ENCODE measurements around the gene BTBD10. TPM values are rescaled to one million over a fixed set of nuclear protein-coding genes. Genes with fewer than 3 reads are reported as not detected.
A peak's percentile ranks its signal among the peaks of the same experiment; 100 is the strongest.
"Not testable (repeated sequence)": the region's sequence is repeated elsewhere in the genome, so short reads cannot be mapped to it uniquely, and the experiment has no call there.

Gene BTBD10
- total and polyA plus RNA-seq, 2 donors from 2014 or later: 12.9 to 27.9 TPM

DNA sequence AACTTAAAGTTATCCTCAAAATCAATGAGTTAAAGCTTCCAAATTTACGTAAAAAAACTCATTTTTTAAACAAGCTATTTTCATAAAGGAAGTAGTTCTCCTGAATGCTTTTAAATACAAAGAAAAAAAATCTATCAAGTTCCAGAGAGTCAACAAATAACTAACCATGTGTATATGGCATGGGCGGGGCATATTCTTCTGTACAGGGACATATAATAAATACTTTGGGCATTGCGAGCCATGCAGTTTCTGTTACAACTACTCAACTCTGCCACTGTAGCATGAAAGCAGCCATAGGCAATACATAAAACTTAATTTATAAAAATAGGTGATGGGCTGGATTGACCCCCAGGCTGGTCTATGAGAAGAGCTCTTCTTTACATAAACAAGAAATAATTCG is 57.8 kb downstream of the BTBD10 start:
- no peaks in the 10 kb centered on the region for H3K9me3 ChIP-seq (ENCODE audit: control insufficient read depth in 2 of 3, insufficient read depth in 1 of 3, low read length in 3 of 3)
- no peak overlapping the region for H3K27ac ChIP-seq (ENCODE audit: low read depth in 2 of 2, low read length in 2 of 2)
- no peak overlapping the region for H3K4me3 ChIP-seq (ENCODE audit: low read length in 3 of 3)
- H3K4me1 ChIP-seq (ENCODE audit: control insufficient read depth in 2 of 3, insufficient read depth in 2 of 3, low read depth in 1 of 3, low read length in 3 of 3): no peaks in the 10 kb centered on the region
- H3K9ac ChIP-seq (ENCODE audit: low read length in 3 of 3): no peak overlapping the region
- TF ChIP-seq, protein P1, sequence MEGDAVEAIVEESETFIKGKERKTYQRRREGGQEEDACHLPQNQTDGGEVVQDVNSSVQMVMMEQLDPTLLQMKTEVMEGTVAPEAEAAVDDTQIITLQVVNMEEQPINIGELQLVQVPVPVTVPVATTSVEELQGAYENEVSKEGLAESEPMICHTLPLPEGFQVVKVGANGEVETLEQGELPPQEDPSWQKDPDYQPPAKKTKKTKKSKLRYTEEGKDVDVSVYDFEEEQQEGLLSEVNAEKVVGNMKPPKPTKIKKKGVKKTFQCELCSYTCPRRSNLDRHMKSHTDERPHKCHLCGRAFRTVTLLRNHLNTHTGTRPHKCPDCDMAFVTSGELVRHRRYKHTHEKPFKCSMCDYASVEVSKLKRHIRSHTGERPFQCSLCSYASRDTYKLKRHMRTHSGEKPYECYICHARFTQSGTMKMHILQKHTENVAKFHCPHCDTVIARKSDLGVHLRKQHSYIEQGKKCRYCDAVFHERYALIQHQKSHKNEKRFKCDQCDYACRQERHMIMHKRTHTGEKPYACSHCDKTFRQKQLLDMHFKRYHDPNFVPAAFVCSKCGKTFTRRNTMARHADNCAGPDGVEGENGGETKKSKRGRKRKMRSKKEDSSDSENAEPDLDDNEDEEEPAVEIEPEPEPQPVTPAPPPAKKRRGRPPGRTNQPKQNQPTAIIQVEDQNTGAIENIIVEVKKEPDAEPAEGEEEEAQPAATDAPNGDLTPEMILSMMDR (IDR thresholded peaks at IDR 0.05; ENCODE audit: borderline replicate concordance, extremely low read depth, insufficient read depth): no peak
- no peaks in the 10 kb centered on the region for H3K27me3 ChIP-seq (ENCODE audit: control insufficient read depth, insufficient read depth, low read length)
- H3K36me3 ChIP-seq (ENCODE audit: control insufficient read depth in 2 of 3, insufficient read depth in 3 of 3, low read length in 3 of 3): peaks cover 0 to 4% (median 0%) of the 10 kb centered on the region in 3 donors
- FAIRE-seq (no peak), DNase-seq (no peak)
- intact Hi-C loops (cut with DNase I): no loop called here

DNA sequence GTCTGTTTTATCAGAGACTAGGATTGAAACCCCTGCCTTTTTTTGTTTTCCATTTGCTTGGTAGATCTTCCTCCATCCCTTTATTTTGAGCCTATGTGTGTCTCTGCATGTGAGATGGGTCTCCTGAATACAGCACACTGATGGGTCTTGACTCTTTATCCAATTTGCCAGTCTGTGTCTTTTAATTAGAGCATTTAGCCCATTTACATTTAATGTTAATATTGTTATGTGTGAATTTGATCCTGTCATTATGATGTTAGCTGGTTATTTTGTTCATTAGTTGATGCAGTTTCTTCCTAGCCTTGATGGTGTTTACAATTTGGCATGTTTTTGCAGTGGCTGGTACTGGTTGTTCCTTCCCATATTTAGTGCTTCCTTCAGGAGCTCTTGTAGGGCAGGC is 64.7 kb downstream of the BTBD10 start:
- H3K4me3 ChIP-seq (ENCODE audit: low read length in 3 of 3); DNase-seq; H3K9ac ChIP-seq (ENCODE audit: low read length in 3 of 3); H3K4me1 ChIP-seq (ENCODE audit: control insufficient read depth in 2 of 3, insufficient read depth in 2 of 3, low read depth in 1 of 3, low read length in 3 of 3); intact Hi-C loops (cut with DNase I); H3K36me3 ChIP-seq (ENCODE audit: control insufficient read depth in 2 of 3, insufficient read depth in 3 of 3, low read length in 3 of 3); H3K9me3 ChIP-seq (ENCODE audit: control insufficient read depth in 2 of 3, insufficient read depth in 1 of 3, low read length in 3 of 3); FAIRE-seq; H3K27ac ChIP-seq (ENCODE audit: low read depth in 2 of 2, low read length in 2 of 2); H3K27me3 ChIP-seq (ENCODE audit: control insufficient read depth, insufficient read depth, low read length): not testable (repeated sequence)

DNA sequence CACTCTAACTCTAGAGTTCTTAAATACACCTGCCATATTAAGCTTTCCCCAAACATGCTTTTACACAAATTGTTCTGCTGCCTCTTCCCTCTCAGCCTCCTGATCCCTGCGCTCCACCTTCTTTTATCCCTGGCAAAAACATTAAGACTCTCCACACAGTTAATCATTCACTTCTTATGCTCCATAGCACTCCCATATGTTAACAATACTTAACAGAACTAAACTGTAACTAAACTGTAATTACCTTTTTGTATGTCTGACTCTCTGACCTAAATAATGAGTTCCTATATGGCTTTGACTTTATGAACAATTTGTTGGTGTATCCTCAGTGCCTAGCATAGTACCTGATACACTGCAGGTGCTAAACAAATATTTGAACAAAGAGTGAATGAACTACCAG is 71.8 kb downstream of the BTBD10 start:
- Histone ChIP-seq H3K9me3 (ENCODE audit: control insufficient read depth in 2 of 3, insufficient read depth in 1 of 3, low read length in 3 of 3) (no peaks in the 10 kb centered on the region), H3K27me3 (ENCODE audit: control insufficient read depth, insufficient read depth, low read length) (no peaks in the 10 kb centered on the region), H3K27ac (ENCODE audit: low read depth in 2 of 2, low read length in 2 of 2) (no peak overlapping the region), H3K36me3 (ENCODE audit: control insufficient read depth in 2 of 3, insufficient read depth in 3 of 3, low read length in 3 of 3) (peaks cover 3 to 16% (median 3%) of the 10 kb centered on the region in 3 donors), H3K4me3 (ENCODE audit: low read length in 3 of 3) (no peak overlapping the region), H3K4me1 (ENCODE audit: control insufficient read depth in 2 of 3, insufficient read depth in 2 of 3, low read depth in 1 of 3, low read length in 3 of 3) (no peaks in the 10 kb centered on the region), H3K9ac (ENCODE audit: low read length in 3 of 3) (no peak overlapping the region)
- no peak for FAIRE-seq
- intact Hi-C loops (cut with DNase I): no loop called here
- peak in 2 of 5 donors; percentile 52 to 54 for DNase-seq
- TF ChIP-seq, protein P1 (IDR thresholded peaks at IDR 0.05; ENCODE audit: borderline replicate concordance, extremely low read depth, insufficient read depth): no peak

DNA sequence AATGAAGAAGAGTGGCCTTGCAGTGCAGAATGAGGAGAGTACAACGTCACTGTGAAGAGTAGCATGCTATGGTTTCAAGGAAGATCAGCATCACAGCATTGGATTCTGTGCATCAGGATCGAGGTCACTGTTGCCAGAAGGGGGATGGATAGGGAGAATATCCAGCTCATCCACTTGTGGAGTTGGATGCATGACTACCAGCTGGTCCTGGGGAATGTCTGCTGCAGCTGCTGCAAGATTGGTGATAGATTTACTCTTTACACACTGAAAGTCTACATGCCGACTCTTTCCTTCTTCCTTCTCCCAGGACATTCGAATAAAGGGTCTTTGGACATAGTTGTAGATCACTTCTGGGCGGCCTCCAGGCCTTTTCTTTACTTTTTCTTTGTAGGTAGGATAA is 74.3 kb downstream of the BTBD10 start:
- no peaks in the 10 kb centered on the region for H3K4me1 ChIP-seq (ENCODE audit: control insufficient read depth in 2 of 3, insufficient read depth in 2 of 3, low read depth in 1 of 3, low read length in 3 of 3)
- no peak overlapping the region for H3K9ac ChIP-seq (ENCODE audit: low read length in 3 of 3)
- no peaks in the 10 kb centered on the region for H3K27me3 ChIP-seq (ENCODE audit: control insufficient read depth, insufficient read depth, low read length)
- DNase-seq (no peak), FAIRE-seq (no peak)
- H3K9me3 ChIP-seq (ENCODE audit: control insufficient read depth in 2 of 3, insufficient read depth in 1 of 3, low read length in 3 of 3): no peaks in the 10 kb centered on the region
- no peak overlapping the region for H3K27ac ChIP-seq (ENCODE audit: low read depth in 2 of 2, low read length in 2 of 2)
- H3K4me3 ChIP-seq (ENCODE audit: low read length in 3 of 3): no peak overlapping the region
- TF ChIP-seq, protein P1 (IDR thresholded peaks at IDR 0.05; ENCODE audit: borderline replicate concordance, extremely low read depth, insufficient read depth): no peak
- H3K36me3 ChIP-seq (ENCODE audit: control insufficient read depth in 2 of 3, insufficient read depth in 3 of 3, low read length in 3 of 3): peaks cover 3 to 16% (median 5%) of the 10 kb centered on the region in 3 donors
- intact Hi-C loops (cut with DNase I): no loop called here
